HG03460 (cell line): ENCODE data around the gene TGM6.

Experiments
- ATAC-seq: cut with Tn5 transposase; IDR thresholded peaks from one replicate; pipeline ENCODE4 v1.9.1; 2021; ENCODE audit not compliant: unreplicated experiment

Gene TGM6

DNA sequence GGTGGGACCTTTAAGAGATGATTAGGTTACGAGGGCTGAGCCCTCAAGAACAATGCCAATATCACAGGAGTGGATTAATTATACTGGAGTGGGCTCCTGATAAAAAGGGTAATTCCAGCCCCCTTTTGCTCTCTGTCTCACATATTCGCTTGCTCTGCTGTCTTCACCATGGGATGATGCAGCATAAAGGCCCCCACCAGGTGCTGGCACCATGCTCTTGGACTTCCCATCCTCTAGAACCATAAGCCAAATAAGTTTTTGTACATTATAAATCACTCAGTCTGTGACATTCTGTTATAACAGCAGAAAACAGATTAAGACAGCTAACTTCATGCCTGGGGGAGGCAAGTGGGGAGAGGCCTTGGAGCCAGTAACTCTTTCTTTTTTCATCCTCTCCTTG is 99.7 kb downstream of the TGM6 start:
- ATAC-seq, result no peak
